WTC11 (cell line): ENCODE results near the gene WDR72.

Experiments used
- ATF1 ChIP-seq: sonication (generic); formaldehyde crosslinking; IDR thresholded peaks from 2 replicates; pipeline ENCODE4 v1.8.1; 2023; ENCODE audit warnings: mild to moderate bottlenecking, moderate library complexity, missing genetic modification reagents
- ZNF121 ChIP-seq: sonication (generic); formaldehyde crosslinking; IDR thresholded peaks from 2 replicates; pipeline ENCODE4 v1.8.0; 2023; ENCODE audit warnings: missing genetic modification reagents

- TF ChIP-seq ZNF121 (no peak), ATF1 (CRISPR knock-in tag) (no peak)
These were observed 288.7 kb downstream of the WDR72 start for GRCh38 chr15:53470743-53471142.
